Stomach (tissue), 9 donors: ENCODE results near the gene C1orf216. TPM values are rescaled to one million over a fixed set of nuclear protein-coding genes. Genes with fewer than 3 reads are reported as not detected.

ENCODE experiments used
- DNase-seq, 2 donors: peaks; one replicate each; pipeline versions ENCODE4 v3.0.0 to v3.0.0-alpha.2; 2013 to 2019
- H3K27ac ChIP-seq, 5 donors: fragments of 200-600 bp in 4 of 5; sonication (generic) in 4 of 5; one replicate each; pipeline ENCODE4 v1.5.1; 2013 to 2019; ENCODE audit warnings: mild to moderate bottlenecking in 1 of 5, moderate library complexity in 1 of 5
- H3K27me3 ChIP-seq, 3 donors: fragments of 200-600 bp; sonication (generic); one replicate each; pipeline ENCODE4 v1.5.1; 2017 to 2019; ENCODE audit warnings: mixed run types in 1 of 3
- H3K36me3 ChIP-seq, 4 donors: fragments of 200-600 bp; sonication (generic); 1 replicate in 3 of 4; 2 replicates in 1 of 4; pipeline ENCODE4 v1.5.1; 2016 to 2019
- H3K4me1 ChIP-seq, 4 donors: fragments of 200-600 bp; sonication (generic); one replicate each; pipeline ENCODE4 v1.5.1; 2016 to 2019
- H3K4me3 ChIP-seq, 4 donors: fragments of 200-600 bp; sonication (generic) in 3 of 4; one replicate each; pipeline ENCODE4 v1.5.1; 2016 to 2019; ENCODE audit warnings: mild to moderate bottlenecking in 1 of 4
- H3K9me3 ChIP-seq, 4 donors: fragments of 200-600 bp; sonication (generic); one replicate each; pipeline ENCODE4 v1.5.1; 2016 to 2019
- EP300 ChIP-seq: sonication (generic); formaldehyde crosslinking; IDR thresholded peaks from one replicate; pipeline ENCODE4 v1.6.1; 2017; ENCODE audit warnings: antibody characterized with exemption
- POLR2A ChIP-seq, 4 donors: fragments of 450-650 bp; IDR thresholded peaks; one replicate each; pipeline ENCODE4 v1.6.1; 2016; ENCODE audit warnings: antibody characterized with exemption in 4 of 4, control low read depth in 2 of 4, mild to moderate bottlenecking in 1 of 4, moderate library complexity in 1 of 4
- POLR2AphosphoS5 ChIP-seq, 3 donors: sonication (generic); formaldehyde crosslinking; IDR thresholded peaks; one replicate each; pipeline ENCODE4 v1.6.1; 2016; ENCODE audit warnings: antibody characterized with exemption in 3 of 3
- WGBS, 5 donors: extraction: QIAGEN DNeasy Blood & Tissue Kit in 3 of 5; methylation state at CpG; one replicate each; pipeline versions ENCODE4 v1.1.5 to v1.1.7; 2013 to 2018; 5-methylcytosine and 5-hydroxymethylcytosine counted together
- intact Hi-C: fragments of 100-400 bp; cut with DNase I; formaldehyde crosslinking; loops from one replicate; pipeline ENCODE4 v1.15.1; 2023; ENCODE audit warnings: low total_unique reads
- polyA plus RNA-seq, 3 donors: library from polyadenylated mRNA; stranded (reverse); fragments of 200-250 nt; gene quantifications; one replicate each; pipeline ENCODE4 v1.2.3, GENCODE V29; 2013
- total RNA-seq, 5 donors: library from RNA; depleted of rRNA; stranded (reverse); fragments of >200 nt; gene quantifications; one replicate each; pipeline versions ENCODE4 v1.1.0 to v1.2.3, GENCODE V29; 2014 to 2016
- TF ChIP-seq, protein P1 (sequence below), 7 experiments: fragments of 450-650 bp in 4 of 7; fragments of 200-600 bp in 3 of 7; sonication (generic) in 3 of 7; IDR thresholded peaks; one replicate each; pipeline ENCODE4 v1.5.1; 2016 to 2019; ENCODE audit warnings: antibody characterized with exemption in 7 of 7, control low read depth in 2 of 7, mild to moderate bottlenecking in 1 of 7
- donor health status: healthy with polysubstance abuse.
- donor health status: Bipolar disorder and iron deficiency.
- donor health status: healthy.

Gene C1orf216
- total and polyA plus RNA-seq, 8 donors: 1.4 to 40.8 (median 5.4) TPM

GRCh38 chr1:35708952-35709351, 9.7 kb downstream of the C1orf216 start:
- TF ChIP-seq, protein P1, sequence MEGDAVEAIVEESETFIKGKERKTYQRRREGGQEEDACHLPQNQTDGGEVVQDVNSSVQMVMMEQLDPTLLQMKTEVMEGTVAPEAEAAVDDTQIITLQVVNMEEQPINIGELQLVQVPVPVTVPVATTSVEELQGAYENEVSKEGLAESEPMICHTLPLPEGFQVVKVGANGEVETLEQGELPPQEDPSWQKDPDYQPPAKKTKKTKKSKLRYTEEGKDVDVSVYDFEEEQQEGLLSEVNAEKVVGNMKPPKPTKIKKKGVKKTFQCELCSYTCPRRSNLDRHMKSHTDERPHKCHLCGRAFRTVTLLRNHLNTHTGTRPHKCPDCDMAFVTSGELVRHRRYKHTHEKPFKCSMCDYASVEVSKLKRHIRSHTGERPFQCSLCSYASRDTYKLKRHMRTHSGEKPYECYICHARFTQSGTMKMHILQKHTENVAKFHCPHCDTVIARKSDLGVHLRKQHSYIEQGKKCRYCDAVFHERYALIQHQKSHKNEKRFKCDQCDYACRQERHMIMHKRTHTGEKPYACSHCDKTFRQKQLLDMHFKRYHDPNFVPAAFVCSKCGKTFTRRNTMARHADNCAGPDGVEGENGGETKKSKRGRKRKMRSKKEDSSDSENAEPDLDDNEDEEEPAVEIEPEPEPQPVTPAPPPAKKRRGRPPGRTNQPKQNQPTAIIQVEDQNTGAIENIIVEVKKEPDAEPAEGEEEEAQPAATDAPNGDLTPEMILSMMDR (IDR thresholded peaks at IDR 0.05): no peak
- no peak for TF ChIP-seq POLR2A (IDR thresholded peaks at IDR 0.05)
- TF ChIP-seq POLR2AphosphoS5 (IDR thresholded peaks at IDR 0.05): no peak
- TF ChIP-seq EP300: no peak
- Histone ChIP-seq H3K27me3 (peaks cover 0 to 44% (median 24%) of the 10 kb centered on the region in 3 donors), H3K27ac (no peak overlapping the region), H3K9me3 (no peaks in the 10 kb centered on the region), H3K4me1 (peaks cover 14 to 19% (median 18%) of the 10 kb centered on the region in 4 donors), H3K36me3 (peaks cover 0 to 10% (median 8%) of the 10 kb centered on the region in 4 donors), H3K4me3 (no peak overlapping the region)
- intact Hi-C loops: no loop called here
- 83 to 96% (median 95%) methylated on average over 1 of the region's 1 CpG for WGBS, 5 donors
- DNase-seq: no peak

DNA sequence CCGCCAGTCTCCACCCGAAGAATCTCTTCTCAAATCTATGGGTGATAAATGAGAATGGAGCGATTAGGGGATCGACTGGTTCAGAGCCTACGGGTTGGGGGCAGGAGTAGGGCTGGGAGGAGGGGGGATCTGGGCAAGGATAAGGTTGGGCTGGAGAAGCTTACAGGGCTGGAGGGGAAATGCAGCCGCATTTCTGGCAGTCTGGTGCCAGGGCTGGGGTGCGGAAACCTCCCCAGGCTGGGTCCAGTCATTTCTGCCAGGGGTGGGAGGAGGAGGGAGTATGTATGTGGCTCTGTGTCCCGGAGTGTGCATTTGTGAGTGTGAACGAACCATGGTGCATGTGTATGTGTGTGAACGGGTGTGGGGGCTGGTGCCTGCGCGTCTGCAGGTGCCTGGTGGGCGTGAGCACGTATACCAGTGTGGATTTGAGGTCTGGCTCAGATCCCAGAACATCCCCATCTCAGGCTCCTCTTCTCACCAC, 10.2 kb downstream of the C1orf216 start:
- no peak overlapping the region for H3K27ac ChIP-seq
- H3K4me1 ChIP-seq: peaks cover 14 to 19% (median 18%) of the 10 kb centered on the region in 4 donors
- H3K27me3 ChIP-seq: peaks cover 0 to 48% (median 24%) of the 10 kb centered on the region in 3 donors
- intact Hi-C loops: no loop called here
- peaks cover 0 to 6% (median 4%) of the 10 kb centered on the region in 4 donors for H3K36me3 ChIP-seq
- H3K9me3 ChIP-seq: no peaks in the 10 kb centered on the region
- TF ChIP-seq, protein P1 (IDR thresholded peaks at IDR 0.05): no peak
- TF ChIP-seq POLR2A (IDR thresholded peaks at IDR 0.05) (no peak), EP300 (no peak), POLR2AphosphoS5 (IDR thresholded peaks at IDR 0.05) (no peak)
- peak in 1 of 2 donors; percentile 52 for DNase-seq
- peak overlapping the region; percentile 55 to 59 (median 58) for H3K4me3 ChIP-seq
- WGBS, 5 donors: 13 to 26% (median 18%) methylated on average over 14 of the region's 14 CpGs

DNA sequence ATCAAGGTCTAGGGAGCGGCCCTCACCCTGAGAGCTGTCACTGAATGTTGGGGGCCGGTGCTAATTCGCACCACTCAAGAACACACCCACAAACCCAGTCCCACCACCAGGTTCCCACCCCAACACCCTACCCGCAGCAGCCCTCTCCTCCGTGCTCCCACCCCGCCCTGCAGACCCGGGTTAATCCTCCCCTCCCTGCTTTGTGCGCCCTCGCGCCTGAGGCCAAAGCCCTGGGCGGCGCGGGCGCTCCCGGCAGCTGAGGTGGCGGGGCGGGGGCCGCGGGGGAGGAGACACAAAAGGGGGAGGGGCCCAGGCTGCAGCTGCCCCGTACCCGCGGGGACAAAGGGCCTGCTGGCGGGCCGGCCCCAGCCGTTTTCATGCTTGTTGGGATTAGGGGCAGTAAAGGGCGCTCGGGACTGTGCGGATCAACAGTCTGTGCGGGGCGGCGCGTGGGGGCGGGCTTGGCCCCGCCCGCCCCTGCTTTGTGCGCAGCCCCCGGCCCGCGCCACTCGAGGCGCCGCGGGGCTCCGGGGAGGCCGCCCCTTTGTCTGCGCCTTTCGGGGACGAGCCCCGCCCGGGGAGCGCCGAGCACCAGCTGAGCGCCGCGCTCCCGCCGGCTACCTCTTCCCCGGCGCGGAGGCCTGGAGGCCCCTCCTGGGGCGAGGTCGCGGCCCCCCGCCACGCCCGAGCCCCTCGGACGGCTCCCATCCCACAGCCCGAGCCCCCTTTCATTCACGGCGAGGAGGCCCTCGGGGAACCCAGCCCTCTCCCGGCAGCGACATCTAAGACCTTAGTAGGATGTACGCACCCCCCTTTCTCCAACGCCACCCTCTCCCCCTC, 10.9 kb downstream of the C1orf216 start:
- TF ChIP-seq, protein P1 (IDR thresholded peaks at IDR 0.05): no peak
- TF ChIP-seq POLR2A (IDR thresholded peaks at IDR 0.05) (no peak), POLR2AphosphoS5 (IDR thresholded peaks at IDR 0.05) (no peak), EP300 (no peak)
- no peak overlapping the region for H3K27ac ChIP-seq
- peak overlapping the region; percentile 55 to 59 (median 58) for H3K4me3 ChIP-seq
- H3K9me3 ChIP-seq: no peaks in the 10 kb centered on the region
- H3K27me3 ChIP-seq: peaks cover 0 to 55% (median 24%) of the 10 kb centered on the region in 3 donors
- intact Hi-C loops: no loop called here
- H3K4me1 ChIP-seq: peaks cover 14 to 19% (median 18%) of the 10 kb centered on the region in 4 donors
- H3K36me3 ChIP-seq: no peaks in the 10 kb centered on the region
- peak; percentile 29 to 81 for DNase-seq
- WGBS, 5 donors: 1 to 2% (median 1%) methylated on average over 18 to 76 of the region's 76 CpGs

DNA sequence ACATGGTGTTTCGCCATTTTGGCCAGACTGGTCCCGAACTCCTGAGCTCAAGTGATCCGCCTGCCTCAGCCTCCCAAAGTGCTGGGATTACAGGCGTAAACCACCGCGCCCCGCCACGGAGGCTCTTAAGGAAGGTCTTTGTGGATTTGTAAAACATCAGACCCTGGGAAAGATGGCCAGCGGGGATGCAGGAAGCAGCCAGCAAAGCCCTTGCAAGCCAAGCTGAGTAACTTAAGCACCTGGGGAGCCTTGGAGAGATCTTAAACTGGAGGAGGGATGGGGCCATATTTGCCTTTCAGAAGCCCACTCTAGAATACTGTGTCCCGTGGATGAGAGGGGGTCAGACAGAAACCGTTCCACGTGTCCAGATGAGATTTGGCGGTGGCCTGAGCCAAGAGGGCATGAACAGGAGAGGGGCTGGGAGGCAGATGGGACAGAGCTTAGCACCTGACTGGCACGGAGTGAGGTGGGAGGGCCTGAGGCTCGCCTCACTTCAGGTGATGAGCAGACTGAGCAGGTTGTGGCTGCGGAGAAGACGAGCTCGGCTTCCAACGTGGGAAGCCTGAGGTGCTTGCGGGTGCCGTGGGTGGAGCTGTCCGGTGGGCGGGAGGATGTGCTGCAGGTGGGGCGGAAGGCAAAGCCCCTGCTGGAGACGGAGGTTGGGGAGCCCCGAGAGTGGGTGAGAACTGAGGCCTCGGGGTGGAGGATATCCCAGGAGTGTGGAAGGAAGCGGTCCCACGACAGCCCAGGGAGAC, 11.7 kb downstream of the C1orf216 start:
- no peaks in the 10 kb centered on the region for H3K36me3 ChIP-seq
- DNase-seq: no peak
- no peak for TF ChIP-seq EP300
- TF ChIP-seq, protein P1 (IDR thresholded peaks at IDR 0.05): no peak
- no peak for TF ChIP-seq POLR2A (IDR thresholded peaks at IDR 0.05)
- no peak for TF ChIP-seq POLR2AphosphoS5 (IDR thresholded peaks at IDR 0.05)
- peak overlapping the region; percentile 55 to 59 (median 58) for H3K4me3 ChIP-seq
- no peaks in the 10 kb centered on the region for H3K9me3 ChIP-seq
- no peak overlapping the region for H3K27ac ChIP-seq
- WGBS, 5 donors: 35 to 42% (median 36%) methylated on average over 27 to 29 of the region's 29 CpGs
- H3K27me3 ChIP-seq: peaks cover 0 to 63% (median 31%) of the 10 kb centered on the region in 3 donors
- intact Hi-C loops: no loop called here
- H3K4me1 ChIP-seq: peaks cover 14 to 19% (median 18%) of the 10 kb centered on the region in 4 donors
